GM15510 (cell line): ENCODE data around the gene GLYR1.

ENCODE experiments used
- POLR2A ChIP-seq: IDR thresholded peaks from 3 replicates; pipeline ENCODE4 v1.6.1; 2011; ENCODE audit warnings: borderline replicate concordance; ENCODE audit not compliant: insufficient read length; ENCODE audit errors: extremely low read depth

GLYR1 gene

DNA sequence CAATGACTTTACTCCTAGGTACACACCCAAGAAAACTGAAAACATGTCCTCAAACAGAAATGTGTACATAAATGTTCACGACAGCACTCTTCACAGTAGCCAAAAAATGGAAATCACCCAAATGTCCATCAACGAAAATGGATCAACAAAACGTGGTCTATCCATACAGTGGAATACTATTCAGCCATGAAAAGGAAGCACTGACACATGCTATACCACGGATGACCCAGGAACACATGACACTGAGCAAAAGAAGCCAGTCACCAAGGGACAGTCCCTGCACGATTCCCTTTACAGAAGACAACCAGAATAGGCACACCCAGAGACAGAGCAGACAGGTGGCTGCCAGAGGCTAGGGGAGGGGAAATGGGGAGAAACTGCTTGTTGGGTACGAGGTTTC lies 91.4 kb downstream of the GLYR1 start:
- TF ChIP-seq POLR2A: no peak

DNA sequence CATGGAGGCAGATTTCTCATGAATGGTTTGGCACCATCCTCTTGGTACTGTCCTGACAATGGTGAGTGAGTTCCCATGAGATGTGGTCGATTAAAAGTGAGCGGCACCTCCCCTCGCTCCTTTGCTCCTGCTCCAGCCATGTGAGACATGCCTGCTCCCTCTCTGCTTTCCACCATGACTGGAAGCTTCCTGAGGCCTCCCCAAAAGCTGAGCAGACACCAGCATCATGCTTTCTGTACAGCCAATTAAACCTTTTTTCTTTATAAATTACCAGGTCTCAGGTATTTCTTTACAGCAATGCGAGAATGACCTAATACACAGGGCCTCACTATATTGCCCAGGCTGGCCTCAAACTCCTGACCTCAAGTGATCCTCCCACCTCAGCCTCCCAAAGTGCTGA lies 92.2 kb downstream of the GLYR1 start:
- TF ChIP-seq POLR2A: no peak

DNA sequence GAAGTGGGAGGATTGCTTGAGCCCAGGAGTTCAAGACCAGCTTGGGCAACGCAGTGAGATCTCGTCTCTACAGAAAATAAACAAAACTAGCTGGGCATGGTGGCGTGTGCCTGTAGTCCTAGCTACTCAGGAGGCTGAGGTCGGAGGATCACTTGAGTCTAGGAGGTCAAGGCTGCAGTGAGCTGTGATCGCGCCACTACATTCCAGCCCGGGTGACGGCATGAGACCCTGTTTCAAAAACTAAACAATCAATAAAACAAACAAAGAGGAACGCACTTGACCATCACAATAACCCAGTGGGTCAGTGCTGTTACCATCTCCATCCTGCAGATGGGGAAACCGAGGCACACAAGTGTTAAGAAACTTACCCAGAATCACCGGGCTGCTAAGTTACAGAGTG lies 93.9 kb downstream of the GLYR1 start:
- no peak for TF ChIP-seq POLR2A
